ENCODE data around the gene DCLK1.

DNA sequence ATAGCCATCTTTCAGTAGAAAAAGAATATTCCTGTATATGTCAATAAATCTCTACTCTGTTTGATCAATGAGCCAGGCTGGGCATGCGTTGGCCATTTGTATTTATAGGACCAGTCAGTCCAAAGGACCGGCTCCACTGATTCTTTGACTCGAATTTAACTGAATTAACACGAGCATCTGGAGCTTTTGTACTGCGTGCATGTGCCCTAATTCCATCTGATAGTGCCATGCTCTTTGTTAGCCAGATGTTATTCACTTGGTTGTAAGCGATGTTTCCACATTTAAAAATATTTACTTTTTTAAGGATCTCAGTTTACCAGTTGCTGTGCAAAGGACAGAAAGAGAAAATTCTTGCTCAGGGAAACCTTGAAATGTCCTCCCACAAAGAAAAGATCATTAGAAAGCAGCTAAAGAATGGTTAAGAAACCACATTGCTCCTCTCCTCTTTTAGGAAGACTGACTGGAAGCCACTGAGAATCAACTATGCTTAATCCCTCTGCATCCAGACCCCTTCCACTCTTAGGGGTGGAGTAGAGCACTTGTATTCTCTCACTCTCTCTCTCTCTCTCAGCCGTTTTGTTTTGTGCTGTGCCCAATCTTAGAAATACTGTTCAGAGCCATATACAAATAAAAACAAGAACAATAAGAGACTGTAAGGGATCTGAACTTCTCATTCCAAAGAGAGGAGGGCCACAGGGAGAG, 165.8 kb downstream of the DCLK1 start:
- TF ChIP-seq, protein P1, sequence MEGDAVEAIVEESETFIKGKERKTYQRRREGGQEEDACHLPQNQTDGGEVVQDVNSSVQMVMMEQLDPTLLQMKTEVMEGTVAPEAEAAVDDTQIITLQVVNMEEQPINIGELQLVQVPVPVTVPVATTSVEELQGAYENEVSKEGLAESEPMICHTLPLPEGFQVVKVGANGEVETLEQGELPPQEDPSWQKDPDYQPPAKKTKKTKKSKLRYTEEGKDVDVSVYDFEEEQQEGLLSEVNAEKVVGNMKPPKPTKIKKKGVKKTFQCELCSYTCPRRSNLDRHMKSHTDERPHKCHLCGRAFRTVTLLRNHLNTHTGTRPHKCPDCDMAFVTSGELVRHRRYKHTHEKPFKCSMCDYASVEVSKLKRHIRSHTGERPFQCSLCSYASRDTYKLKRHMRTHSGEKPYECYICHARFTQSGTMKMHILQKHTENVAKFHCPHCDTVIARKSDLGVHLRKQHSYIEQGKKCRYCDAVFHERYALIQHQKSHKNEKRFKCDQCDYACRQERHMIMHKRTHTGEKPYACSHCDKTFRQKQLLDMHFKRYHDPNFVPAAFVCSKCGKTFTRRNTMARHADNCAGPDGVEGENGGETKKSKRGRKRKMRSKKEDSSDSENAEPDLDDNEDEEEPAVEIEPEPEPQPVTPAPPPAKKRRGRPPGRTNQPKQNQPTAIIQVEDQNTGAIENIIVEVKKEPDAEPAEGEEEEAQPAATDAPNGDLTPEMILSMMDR (IDR thresholded peaks at IDR 0.05), result no peak
- TF ChIP-seq EZH2 (IDR thresholded peaks at IDR 0.05) (no peak), EZH2phosphoT487 (IDR thresholded peaks at IDR 0.05) (no peak)
